HUES6 (cell line): ENCODE data around the gene STARD13.

Experiments used
- H3K27ac ChIP-seq: 2 replicates; pipeline ENCODE4 v1.7.0; 2013; ENCODE audit warnings: low read depth, mild to moderate bottlenecking, low read length, inconsistent platforms
- H3K27me3 ChIP-seq: 2 replicates; pipeline ENCODE4 v1.6.1; 2013; ENCODE audit warnings: low read length; ENCODE audit not compliant: control insufficient read depth, insufficient read depth
- H3K36me3 ChIP-seq: 2 replicates; pipeline ENCODE4 v1.6.1; 2013; ENCODE audit warnings: low read length; ENCODE audit not compliant: control insufficient read depth, insufficient read depth
- H3K4me1 ChIP-seq: 2 replicates; pipeline ENCODE4 v1.6.1; 2013; ENCODE audit warnings: low read length; ENCODE audit not compliant: control insufficient read depth, insufficient read depth
- H3K4me3 ChIP-seq: 2 replicates; pipeline ENCODE4 v1.5.1; 2013; ENCODE audit warnings: low read depth, low read length
- H3K9ac ChIP-seq: one replicate; pipeline ENCODE4 v1.6.1; 2013; ENCODE audit warnings: mild to moderate bottlenecking, low read length
- H3K9me3 ChIP-seq: 2 replicates; pipeline ENCODE4 v1.6.1; 2013; ENCODE audit warnings: low read depth, low read length; ENCODE audit not compliant: control insufficient read depth, insufficient read depth

Gene STARD13

GRCh38 chr13:33073338-33073737 lies 212.2 kb downstream of the STARD13 start:
- Histone ChIP-seq H3K27me3 (no peaks in the 10 kb centered on the region), H3K4me1 (peaks cover 9% of the 10 kb centered on the region; the same call in 1 of the 2 replicates), H3K4me3 (no peak overlapping the region), H3K36me3 (no peaks in the 10 kb centered on the region), H3K9ac (no peak overlapping the region), H3K27ac (no peak overlapping the region), H3K9me3 (no peaks in the 10 kb centered on the region)

GRCh38 chr13:33072759-33073158 lies 212.8 kb downstream of the STARD13 start:
- Histone ChIP-seq H3K4me1 (peaks cover 9% of the 10 kb centered on the region; the same call in 1 of the 2 replicates), H3K27me3 (no peaks in the 10 kb centered on the region), H3K27ac (no peak overlapping the region), H3K9me3 (no peaks in the 10 kb centered on the region), H3K9ac (no peak overlapping the region), H3K36me3 (no peaks in the 10 kb centered on the region), H3K4me3 (no peak overlapping the region)

- no peak overlapping the region for H3K4me3 ChIP-seq
- H3K27me3 ChIP-seq: no peaks in the 10 kb centered on the region
- no peaks in the 10 kb centered on the region for H3K36me3 ChIP-seq
- no peaks in the 10 kb centered on the region for H3K9me3 ChIP-seq
- peaks cover 9% of the 10 kb centered on the region; the same call in 1 of the 2 replicates for H3K4me1 ChIP-seq
- H3K27ac ChIP-seq: no peak overlapping the region
- H3K9ac ChIP-seq: no peak overlapping the region
These were observed 213.3 kb downstream of the STARD13 start for GRCh38 chr13:33072282-33072681.

- Histone ChIP-seq H3K9ac (no peak overlapping the region), H3K9me3 (no peaks in the 10 kb centered on the region), H3K4me1 (peaks cover 9% of the 10 kb centered on the region; the same call in 1 of the 2 replicates), H3K36me3 (no peaks in the 10 kb centered on the region), H3K27ac (no peak overlapping the region), H3K4me3 (no peak overlapping the region), H3K27me3 (no peaks in the 10 kb centered on the region)
These were observed 214.8 kb downstream of the STARD13 start for GRCh38 chr13:33070713-33071112.

GRCh38 chr13:33069365-33069764 lies 216.2 kb downstream of the STARD13 start:
- H3K27ac ChIP-seq: no peak overlapping the region
- H3K36me3 ChIP-seq: no peaks in the 10 kb centered on the region
- no peaks in the 10 kb centered on the region for H3K9me3 ChIP-seq

GRCh38 chr13:33066329-33066728 lies 219.2 kb downstream of the STARD13 start:
- no peaks in the 10 kb centered on the region for H3K9me3 ChIP-seq
- H3K36me3 ChIP-seq: no peaks in the 10 kb centered on the region
- no peaks in the 10 kb centered on the region for H3K4me1 ChIP-seq
- no peak overlapping the region for H3K9ac ChIP-seq
- no peaks in the 10 kb centered on the region for H3K27me3 ChIP-seq
- no peak overlapping the region for H3K4me3 ChIP-seq
- H3K27ac ChIP-seq: no peak overlapping the region

More at GRCh38 chr13:33069365-33069764, 216.2 kb downstream of the STARD13 start:
- H3K9ac ChIP-seq: no peak overlapping the region
- peaks cover 9% of the 10 kb centered on the region; the same call in 1 of the 2 replicates for H3K4me1 ChIP-seq
- no peaks in the 10 kb centered on the region for H3K27me3 ChIP-seq
- no peak overlapping the region for H3K4me3 ChIP-seq

- H3K4me3 ChIP-seq: no peak overlapping the region
- no peaks in the 10 kb centered on the region for H3K27me3 ChIP-seq
- no peaks in the 10 kb centered on the region for H3K4me1 ChIP-seq
- no peaks in the 10 kb centered on the region for H3K9me3 ChIP-seq
- H3K36me3 ChIP-seq: no peaks in the 10 kb centered on the region
- no peak overlapping the region for H3K9ac ChIP-seq
- H3K27ac ChIP-seq: no peak overlapping the region
These were observed 224.7 kb downstream of the STARD13 start for GRCh38 chr13:33060815-33061214.

- no peak overlapping the region for H3K4me3 ChIP-seq
- H3K27me3 ChIP-seq: no peaks in the 10 kb centered on the region
- no peaks in the 10 kb centered on the region for H3K36me3 ChIP-seq
- no peaks in the 10 kb centered on the region for H3K4me1 ChIP-seq
- no peak overlapping the region for H3K9ac ChIP-seq
- no peak overlapping the region for H3K27ac ChIP-seq
- H3K9me3 ChIP-seq: no peaks in the 10 kb centered on the region
These were observed 226.7 kb downstream of the STARD13 start for GRCh38 chr13:33058776-33059327.

- no peak overlapping the region for H3K27ac ChIP-seq
- H3K4me3 ChIP-seq: no peak overlapping the region
- no peaks in the 10 kb centered on the region for H3K4me1 ChIP-seq
- H3K9me3 ChIP-seq: no peaks in the 10 kb centered on the region
- H3K9ac ChIP-seq: no peak overlapping the region
- no peaks in the 10 kb centered on the region for H3K27me3 ChIP-seq
- H3K36me3 ChIP-seq: no peaks in the 10 kb centered on the region
These were observed 228.4 kb downstream of the STARD13 start for GRCh38 chr13:33057019-33057780.

- Histone ChIP-seq H3K4me3 (no peak overlapping the region), H3K27me3 (no peaks in the 10 kb centered on the region), H3K27ac (no peak overlapping the region), H3K36me3 (no peaks in the 10 kb centered on the region), H3K9ac (no peak overlapping the region), H3K9me3 (no peaks in the 10 kb centered on the region), H3K4me1 (no peaks in the 10 kb centered on the region)
These were observed 232.0 kb downstream of the STARD13 start for GRCh38 chr13:33053397-33054066.
